GM21447 (cell line): ENCODE measurements around the gene EHMT1.

Source experiments
- ATAC-seq: cut with Tn5 transposase; IDR thresholded peaks from one replicate; pipeline ENCODE4 v1.9.1; 2021; ENCODE audit not compliant: unreplicated experiment

The EHMT1 gene

GRCh38 chr9:137817236-137818200 is 198.7 kb downstream of the EHMT1 start:
- ATAC-seq = no peak

GRCh38 chr9:137818286-137818685 is 199.5 kb downstream of the EHMT1 start:
- no peak for ATAC-seq

DNA sequence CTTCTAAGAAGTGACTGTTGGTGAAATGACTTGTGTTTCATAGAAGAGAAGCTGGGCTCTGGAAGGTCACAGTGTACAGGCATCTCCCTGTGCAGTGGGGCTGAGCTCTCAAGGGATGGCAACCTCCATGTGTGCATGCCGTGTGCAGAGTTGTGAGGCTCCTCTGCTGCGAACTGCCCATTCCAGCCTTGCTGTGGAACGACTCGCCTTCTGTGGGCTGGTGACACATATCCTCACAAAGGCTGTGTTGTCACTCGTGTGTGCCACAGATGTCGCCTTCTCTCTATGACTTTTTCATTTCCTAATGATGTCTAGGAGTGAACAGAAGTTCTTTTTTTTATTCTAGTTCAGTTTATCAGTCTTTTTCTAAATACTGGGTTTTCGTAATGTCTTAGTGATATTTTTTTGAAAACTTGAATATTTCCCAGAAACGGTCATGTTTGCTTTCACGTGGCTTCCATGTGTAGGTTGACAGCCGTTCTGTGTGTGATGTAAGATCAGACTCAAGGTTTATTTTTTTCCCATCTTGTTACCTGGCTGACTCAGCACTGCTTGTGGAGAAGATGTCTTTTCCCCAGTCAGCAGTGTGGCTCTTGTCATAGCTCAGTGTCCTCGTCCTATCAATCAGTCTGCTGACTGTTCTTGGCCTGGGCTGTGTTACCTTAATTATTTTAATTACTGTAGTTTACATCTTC is 201.5 kb downstream of the EHMT1 start:
- ATAC-seq = no peak

DNA sequence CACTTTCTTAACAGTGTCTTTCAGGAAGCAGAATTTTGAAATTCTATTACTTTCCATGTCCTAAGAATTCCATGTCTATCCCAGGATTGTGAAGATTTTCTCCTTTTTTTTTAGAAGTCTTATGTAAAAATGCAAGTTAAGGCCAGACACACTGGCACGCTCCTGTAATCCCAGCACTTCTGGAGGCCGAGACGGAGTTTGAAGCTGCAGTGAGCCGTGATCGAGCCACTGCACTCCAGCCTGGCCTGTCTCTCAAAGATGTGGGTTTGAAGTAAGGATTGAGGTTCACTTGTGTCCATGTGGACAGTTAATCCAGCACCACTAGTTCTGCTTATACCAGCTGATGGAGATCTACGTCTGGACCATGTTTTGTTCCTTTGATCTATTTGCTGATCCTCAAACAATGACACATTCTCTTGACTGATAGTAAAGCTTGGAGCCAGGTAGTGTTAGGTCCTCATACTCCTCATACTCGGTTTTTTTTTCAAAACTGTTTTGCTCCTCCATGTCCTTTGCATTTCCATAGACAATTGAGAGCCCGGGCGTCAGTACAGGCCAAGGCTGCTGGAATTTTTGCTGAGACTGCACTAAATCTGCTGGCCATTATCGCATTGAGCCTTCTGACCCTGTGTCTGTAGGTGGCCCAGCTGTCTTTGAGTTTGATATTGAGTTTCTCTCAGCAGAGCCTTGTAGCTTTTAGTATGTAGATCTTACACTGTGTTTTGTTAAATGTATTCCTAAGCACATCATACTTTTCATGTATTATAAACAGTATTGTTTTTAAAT is 205.4 kb downstream of the EHMT1 start:
- no peak for ATAC-seq

DNA sequence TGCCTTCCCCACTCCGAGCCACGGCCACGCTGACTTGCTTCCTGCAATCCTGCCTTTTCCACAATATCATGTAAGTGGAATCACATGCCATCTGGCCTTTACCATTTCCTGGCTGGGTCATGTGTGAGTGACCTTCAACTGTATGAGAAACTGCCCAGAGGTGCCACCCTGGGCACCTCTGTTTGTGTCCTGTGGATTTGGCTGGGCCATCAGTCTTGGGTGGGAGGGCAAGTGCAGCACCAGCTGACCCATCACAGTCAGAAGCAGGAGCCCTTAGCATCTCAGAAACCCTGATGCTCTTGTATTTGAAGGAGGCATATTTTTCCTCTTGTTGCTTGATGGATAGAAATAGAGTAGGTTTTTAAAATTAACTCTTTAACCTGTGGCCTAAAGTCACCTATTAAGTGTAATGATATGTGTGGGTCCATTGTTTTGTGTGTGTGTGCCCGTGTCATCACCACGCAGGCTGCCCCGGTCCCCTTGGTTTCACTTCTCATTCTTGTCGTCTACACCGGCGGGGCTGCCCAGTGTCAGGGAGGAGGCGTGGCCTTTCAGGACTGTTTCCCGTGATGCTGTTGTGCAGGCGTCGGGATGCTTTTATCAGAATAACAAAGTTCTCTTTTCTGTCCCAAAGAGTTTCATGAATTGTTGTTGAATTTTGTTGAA is 206.7 kb downstream of the EHMT1 start:
- ATAC-seq = peak; percentile 55

DNA sequence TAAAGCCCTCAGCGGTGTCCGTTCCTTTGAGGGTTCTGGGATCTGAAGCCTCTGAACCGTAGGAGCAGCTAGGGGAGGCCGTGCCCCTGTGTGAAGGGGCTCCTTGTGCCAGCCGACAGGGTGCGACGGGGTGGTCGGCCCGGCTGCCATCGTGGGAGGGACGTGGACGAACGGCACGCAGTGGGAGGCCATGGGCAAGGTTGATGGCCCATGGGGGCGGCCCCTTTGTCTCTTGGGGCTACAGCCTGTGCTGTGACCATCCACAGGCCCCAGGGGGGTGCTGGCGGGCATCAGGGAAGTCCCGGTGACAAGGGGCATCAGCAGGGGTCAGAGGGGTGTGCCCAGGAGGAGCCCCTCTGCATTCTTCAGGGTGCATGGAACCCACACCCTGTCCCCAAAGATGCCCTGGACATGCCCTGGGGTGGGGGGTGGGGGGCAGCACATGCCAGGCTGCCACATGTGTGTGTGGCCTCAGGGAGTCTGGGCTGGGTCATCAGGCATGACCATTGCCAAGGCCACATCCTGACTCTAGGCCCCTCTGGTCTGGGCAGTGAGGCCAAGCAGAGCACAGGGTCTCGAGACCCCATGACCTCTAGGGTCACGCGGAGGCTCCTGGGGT is 209.2 kb downstream of the EHMT1 start:
- no peak for ATAC-seq

DNA sequence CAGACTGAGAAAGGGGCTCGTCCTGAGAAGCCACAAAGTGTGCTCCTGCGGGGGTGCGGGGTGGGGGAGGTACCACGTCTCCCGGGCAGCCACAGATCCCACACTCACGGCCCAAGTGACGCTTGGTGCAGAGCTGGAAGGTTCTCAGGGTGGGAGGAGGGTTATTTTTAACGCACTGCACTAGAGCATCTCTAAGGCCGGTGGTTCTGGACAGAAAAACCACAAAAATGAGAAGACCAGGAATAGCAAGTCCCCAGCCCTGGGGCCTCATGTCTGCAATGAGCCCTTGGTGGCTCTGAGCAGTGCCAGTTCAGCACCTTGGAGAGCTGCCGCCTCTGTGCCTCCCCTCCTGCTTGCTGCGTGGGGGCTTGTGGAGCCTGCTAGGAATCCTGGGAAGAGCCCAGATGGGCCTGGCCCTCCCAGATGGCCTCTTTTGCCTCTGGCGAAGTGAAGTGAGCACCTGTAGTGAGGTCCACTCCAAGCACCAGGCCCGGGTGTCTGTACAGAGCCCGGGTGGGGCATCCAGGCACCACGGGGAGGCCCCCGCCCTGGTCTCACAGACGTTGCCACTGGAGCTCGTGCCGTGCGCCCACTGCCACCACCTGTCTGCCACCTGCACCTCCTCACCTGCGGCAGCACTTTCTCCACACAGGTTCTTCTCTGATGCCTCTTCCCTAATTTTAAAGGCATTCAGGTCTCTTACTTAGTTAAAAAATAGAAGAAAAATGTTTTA is 209.9 kb downstream of the EHMT1 start:
- no peak for ATAC-seq

GRCh38 chr9:137829260-137829996 is 210.6 kb downstream of the EHMT1 start:
- ATAC-seq = no peak

DNA sequence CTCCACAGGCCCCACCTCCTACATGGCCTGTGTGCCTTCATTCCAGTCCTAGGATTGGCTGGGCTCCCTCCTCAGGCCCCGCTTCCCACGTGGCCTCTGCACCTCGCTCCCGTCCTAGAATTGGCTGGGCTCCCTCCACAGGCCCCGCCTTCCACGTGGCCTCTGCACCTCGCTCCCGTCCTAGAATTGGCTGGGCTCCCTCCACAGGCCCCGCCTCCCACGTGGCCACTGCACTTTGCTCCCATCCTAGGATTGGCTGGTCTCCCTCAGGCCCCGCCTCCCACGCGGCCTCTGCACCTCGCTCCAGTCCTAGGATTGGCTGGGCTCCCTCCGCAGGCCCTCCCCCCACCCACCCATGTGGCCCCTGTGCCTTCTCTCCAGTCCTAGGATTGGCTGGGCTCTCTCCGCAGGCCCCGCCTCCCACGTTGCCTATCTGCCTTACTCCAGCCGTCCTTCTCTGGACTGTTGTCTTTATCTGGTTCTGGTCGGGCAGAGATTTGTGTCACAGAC is 213.4 kb downstream of the EHMT1 start:
- ATAC-seq = no peak

DNA sequence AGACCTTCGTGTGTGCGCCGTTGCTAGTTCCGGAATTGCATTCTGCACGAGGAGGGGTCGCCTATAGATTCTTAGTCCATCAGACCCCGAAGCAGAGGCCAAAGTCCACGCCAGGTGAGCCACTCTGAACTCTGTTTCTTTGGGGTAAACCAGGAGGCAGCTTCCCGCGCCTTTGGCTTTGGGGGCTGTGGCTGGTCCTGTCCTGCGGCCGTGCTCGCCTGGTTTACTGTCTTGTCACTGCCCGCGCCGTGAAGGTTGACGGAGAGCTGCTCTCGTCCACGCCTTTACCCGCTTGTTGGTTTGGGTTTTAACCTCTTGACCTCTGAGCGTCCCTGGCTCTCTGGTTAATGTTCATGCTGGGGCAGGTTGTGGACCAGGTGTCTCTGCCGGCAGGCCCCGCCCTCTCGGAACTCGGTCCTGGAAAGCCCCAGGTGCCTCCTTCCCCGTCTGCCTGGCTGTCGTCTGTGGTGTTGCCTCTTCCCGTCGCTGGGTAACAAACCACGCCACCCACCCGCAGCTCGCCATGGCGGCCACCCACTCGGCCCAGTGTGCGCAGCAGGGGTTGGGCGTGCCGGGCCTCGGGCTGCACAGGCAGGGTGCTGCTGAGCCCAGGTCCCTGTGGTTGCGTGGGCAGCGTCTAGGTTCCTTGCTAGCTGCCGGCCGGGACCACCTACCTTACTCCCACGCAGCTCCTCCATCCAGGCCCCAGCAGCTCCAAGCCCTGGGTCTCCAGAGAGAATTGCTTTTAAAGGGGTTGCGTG is 214.2 kb downstream of the EHMT1 start:
- ATAC-seq = no peak

DNA sequence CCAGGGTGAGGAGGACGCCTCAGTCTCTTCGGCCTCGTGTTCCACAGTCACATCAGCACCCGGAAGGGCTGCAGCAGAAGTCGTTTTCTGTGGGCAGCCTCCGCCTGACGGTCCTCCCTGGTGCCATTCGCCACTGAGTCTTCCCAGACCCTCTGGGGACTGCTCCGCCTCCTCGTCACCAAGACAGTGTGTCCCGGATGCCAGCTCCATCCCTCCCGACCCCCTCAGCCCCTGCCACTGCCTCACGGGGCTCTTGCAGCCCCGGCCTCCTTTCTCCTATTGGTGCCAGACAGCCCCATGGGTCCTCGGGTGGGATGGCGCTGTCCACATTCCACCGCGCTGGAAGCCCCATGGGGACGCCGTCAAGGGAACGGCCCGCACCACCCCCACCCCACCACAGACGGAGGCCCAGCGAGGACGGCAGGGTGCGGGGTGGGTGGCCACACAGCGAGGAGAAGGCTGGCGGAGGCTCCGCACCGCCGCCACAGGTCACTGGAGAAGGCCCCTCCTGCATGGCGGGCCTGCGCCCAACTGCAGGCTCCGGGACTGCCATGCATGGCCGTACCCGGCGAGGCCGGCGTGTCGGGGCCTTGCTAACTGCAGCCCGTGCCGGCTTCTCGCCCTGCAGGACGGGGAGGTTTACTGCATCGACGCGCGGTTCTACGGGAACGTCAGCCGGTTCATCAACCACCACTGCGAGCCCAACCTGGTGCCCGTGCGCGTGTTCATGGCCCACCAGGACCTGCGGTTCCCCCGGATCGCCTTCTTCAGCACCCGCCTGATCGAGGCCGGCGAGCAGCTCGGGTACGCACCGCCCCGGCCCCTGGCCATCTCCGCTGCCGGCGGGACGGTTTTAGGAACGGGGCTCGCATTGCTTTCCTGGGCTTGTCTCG is 215.2 kb downstream of the EHMT1 start:
- ATAC-seq = no peak

GRCh38 chr9:137834846-137835546 is 216.2 kb downstream of the EHMT1 start:
- no peak for ATAC-seq

DNA sequence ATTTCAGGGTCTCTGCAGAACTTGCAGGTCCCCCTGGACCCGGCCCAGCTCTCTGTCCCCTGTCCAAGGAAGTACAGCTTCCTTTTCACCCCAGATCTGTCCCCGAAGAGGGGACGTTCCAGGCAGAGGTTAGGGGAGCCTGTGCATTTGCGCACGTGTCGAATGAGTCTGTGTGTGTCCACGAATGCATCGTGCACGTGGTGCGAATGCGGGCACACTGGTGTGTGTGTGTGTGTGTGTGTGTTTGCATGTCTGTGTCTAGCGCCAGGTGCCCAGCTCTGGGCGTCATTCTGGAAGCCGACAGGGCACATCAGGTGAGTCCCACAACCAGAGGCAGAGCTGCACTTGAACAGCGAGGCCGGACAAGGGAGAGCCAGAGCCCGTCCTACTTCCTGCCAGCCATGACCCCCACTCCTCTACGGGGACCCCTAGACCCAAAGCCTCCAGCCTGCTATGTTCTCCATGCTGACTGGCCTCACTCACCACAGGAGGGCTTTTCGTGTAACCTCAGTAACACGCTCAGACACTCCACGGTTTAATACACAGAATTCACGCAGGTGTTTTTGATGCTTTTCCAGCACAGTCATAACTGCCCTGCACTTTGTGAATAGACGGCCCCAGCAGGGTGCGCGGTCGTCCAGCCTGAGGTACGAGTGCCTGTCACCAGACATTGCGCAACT is 217.5 kb downstream of the EHMT1 start:
- ATAC-seq = no peak

DNA sequence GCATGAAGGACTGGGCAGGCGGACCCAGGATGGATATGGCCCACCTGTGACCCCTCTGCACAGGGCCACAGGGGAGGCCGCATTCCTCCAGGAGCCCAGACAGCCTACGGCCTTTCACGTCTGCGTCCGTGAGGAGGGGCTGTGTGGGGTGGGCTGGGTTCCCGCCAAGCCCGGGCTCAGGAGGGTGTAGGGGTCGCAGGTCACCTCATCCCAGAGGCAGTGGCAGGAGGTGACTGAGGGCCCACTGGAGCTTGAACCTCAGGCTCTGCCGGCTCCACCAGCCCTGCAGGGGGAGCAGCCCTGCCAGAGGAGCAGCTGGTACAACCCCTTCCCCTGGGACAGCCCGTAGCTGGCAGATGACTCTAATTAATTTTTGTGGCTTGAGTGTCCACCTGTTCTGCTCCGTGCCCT is 218.0 kb downstream of the EHMT1 start:
- no peak for ATAC-seq

GRCh38 chr9:137837345-137838278 is 218.8 kb downstream of the EHMT1 start:
- ATAC-seq = no peak
